Measurements from ENCODE around the gene PIP5K1B.

DNA sequence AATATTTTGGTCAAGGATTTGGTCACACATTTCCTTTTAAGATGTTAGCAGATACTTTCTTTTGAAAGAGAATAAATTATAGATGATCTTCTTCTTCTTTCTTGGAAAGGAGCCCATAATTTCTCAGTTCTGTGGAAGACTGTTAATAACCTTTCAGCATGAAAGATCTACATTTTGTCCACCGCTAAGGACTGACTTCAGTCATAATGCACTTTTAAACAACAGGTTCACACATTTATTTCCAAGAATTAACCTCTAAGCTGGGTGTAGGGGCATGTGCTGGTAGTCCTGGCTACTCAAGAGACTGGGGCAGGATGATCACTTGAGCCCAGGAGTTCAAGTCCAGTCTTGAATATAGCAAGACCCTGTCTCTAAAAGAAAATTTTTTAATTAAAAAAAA, 215.9 kb downstream of the PIP5K1B start:
- TF ChIP-seq, protein P1, sequence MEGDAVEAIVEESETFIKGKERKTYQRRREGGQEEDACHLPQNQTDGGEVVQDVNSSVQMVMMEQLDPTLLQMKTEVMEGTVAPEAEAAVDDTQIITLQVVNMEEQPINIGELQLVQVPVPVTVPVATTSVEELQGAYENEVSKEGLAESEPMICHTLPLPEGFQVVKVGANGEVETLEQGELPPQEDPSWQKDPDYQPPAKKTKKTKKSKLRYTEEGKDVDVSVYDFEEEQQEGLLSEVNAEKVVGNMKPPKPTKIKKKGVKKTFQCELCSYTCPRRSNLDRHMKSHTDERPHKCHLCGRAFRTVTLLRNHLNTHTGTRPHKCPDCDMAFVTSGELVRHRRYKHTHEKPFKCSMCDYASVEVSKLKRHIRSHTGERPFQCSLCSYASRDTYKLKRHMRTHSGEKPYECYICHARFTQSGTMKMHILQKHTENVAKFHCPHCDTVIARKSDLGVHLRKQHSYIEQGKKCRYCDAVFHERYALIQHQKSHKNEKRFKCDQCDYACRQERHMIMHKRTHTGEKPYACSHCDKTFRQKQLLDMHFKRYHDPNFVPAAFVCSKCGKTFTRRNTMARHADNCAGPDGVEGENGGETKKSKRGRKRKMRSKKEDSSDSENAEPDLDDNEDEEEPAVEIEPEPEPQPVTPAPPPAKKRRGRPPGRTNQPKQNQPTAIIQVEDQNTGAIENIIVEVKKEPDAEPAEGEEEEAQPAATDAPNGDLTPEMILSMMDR (IDR thresholded peaks at IDR 0.05), result no peak
- TF ChIP-seq, protein P2, sequence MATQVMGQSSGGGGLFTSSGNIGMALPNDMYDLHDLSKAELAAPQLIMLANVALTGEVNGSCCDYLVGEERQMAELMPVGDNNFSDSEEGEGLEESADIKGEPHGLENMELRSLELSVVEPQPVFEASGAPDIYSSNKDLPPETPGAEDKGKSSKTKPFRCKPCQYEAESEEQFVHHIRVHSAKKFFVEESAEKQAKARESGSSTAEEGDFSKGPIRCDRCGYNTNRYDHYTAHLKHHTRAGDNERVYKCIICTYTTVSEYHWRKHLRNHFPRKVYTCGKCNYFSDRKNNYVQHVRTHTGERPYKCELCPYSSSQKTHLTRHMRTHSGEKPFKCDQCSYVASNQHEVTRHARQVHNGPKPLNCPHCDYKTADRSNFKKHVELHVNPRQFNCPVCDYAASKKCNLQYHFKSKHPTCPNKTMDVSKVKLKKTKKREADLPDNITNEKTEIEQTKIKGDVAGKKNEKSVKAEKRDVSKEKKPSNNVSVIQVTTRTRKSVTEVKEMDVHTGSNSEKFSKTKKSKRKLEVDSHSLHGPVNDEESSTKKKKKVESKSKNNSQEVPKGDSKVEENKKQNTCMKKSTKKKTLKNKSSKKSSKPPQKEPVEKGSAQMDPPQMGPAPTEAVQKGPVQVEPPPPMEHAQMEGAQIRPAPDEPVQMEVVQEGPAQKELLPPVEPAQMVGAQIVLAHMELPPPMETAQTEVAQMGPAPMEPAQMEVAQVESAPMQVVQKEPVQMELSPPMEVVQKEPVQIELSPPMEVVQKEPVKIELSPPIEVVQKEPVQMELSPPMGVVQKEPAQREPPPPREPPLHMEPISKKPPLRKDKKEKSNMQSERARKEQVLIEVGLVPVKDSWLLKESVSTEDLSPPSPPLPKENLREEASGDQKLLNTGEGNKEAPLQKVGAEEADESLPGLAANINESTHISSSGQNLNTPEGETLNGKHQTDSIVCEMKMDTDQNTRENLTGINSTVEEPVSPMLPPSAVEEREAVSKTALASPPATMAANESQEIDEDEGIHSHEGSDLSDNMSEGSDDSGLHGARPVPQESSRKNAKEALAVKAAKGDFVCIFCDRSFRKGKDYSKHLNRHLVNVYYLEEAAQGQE (IDR thresholded peaks at IDR 0.05; ENCODE audit: insufficient read depth in 1 of 2, low read depth in 2 of 2, low read length in 1 of 2), result no peak
